BLaER1 treated with 17β-estradiol and CSF1 and Interleukin-3, amounts not matched to agents 10 nM and 100 nM (cell line): ENCODE data around the gene CATSPERE.

Source experiments
- H3K27ac ChIP-seq, 11 experiments: shearing (Covaris generic); formaldehyde crosslinking; 2 replicates each; pipeline ENCODE4 v1.8.1; 2022
- H3K27me3 ChIP-seq, 11 experiments: shearing (Covaris generic); formaldehyde crosslinking; 2 replicates each; pipeline ENCODE4 v1.8.1; 2022
- H3K36me3 ChIP-seq, 11 experiments: shearing (Covaris generic); formaldehyde crosslinking; 2 replicates each; pipeline ENCODE4 v1.8.1; 2022
- H3K4me1 ChIP-seq, 10 experiments: shearing (Covaris generic); formaldehyde crosslinking; 2 replicates each; pipeline ENCODE4 v1.8.1; 2022
- H3K4me2 ChIP-seq, 11 experiments: shearing (Covaris generic); formaldehyde crosslinking; 2 replicates each; pipeline ENCODE4 v1.8.1; 2022
- H3K4me3 ChIP-seq, 10 experiments: shearing (Covaris generic); formaldehyde crosslinking; 2 replicates each; pipeline ENCODE4 v1.8.1; 2022
- H3K9ac ChIP-seq, 11 experiments: shearing (Covaris generic); formaldehyde crosslinking; 2 replicates each; pipeline ENCODE4 v1.8.1; 2022
- H3K9me3 ChIP-seq, 11 experiments: shearing (Covaris generic); formaldehyde crosslinking; replicated peaks in 1 of 11; 2 replicates each; pipeline ENCODE4 v1.8.1; 2022
- H4K20me1 ChIP-seq, 11 experiments: shearing (Covaris generic); formaldehyde crosslinking; 2 replicates each; pipeline ENCODE4 v1.8.1; 2022
- Cebpa-rat ChIP-seq, 11 experiments: shearing (Covaris generic); IDR thresholded peaks; 2 replicates each; pipeline ENCODE4 v1.8.1; 2022

Gene CATSPERE

DNA sequence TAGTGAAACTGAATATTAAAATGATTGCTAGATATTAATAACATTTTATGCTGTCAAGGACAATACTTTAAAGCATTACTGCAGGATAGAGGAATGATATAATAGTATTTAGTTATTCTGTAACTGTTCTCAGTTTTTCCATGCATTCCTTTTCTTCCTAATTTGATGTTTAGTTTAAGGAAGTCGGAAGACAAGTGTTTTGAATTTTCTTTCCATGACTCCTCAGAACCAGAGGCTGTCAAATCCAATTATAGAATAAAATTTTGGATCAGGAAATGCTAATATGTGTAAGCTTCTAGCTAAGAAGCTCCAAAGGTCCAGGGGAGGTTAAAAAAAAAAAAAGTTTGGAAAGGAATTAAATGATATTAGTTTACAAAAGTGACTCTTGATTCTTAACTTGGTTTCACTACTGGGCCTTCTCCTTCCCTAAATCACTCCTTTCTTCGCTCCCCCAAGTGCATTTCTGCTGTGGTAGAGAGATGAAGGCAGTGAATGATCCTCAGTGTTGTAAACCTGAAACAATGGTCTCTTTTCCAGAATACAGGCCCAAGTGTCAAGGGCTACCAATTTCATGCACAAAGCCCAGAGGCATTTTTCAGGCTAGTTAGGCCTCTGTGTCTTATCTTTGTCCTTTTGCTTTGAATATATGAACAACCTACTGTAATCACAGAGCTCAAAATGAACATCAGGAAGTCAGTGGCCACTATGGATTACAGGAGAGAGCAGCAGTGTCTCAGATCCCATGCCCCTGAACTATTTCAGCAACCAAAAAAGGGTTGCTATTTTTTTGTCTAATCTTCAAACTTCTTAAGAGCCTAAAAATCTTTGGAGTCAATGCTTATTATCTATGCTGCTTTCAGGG, 15.5 kb upstream of the CATSPERE start:
- Histone ChIP-seq H3K4me1 (peaks cover 25 to 59% (median 36%) of the 10 kb centered on the region in 10 experiments), H3K27ac (peak overlapping the region in 4 of 11 experiments; percentile 0 to 8 (median 5); a peak in 3 of 22 replicates), H3K27me3 (no peaks in the 10 kb centered on the region), H3K4me2 (peak overlapping the region in 4 of 11 experiments; percentile 5 to 59 (median 22); a peak in 7 of 22 replicates), H3K9ac (peak overlapping the region in 3 of 11 experiments; percentile 1 to 10 (median 2); a peak in 1 of 22 replicates), H4K20me1 (peaks cover 0 to 100% (median 78%) of the 10 kb centered on the region in 11 experiments; a peak in 20 of 22 replicates), H3K36me3 (peaks cover 7 to 94% (median 69%) of the 10 kb centered on the region in 11 experiments), H3K9me3 (peaks cover 0 to 11% (median 3%) of the 10 kb centered on the region in 11 experiments; a peak in 8 of 22 replicates), H3K4me3 (no peak overlapping the region)
- TF ChIP-seq Cebpa-rat (IDR thresholded peaks at IDR 0.05): no peak

DNA sequence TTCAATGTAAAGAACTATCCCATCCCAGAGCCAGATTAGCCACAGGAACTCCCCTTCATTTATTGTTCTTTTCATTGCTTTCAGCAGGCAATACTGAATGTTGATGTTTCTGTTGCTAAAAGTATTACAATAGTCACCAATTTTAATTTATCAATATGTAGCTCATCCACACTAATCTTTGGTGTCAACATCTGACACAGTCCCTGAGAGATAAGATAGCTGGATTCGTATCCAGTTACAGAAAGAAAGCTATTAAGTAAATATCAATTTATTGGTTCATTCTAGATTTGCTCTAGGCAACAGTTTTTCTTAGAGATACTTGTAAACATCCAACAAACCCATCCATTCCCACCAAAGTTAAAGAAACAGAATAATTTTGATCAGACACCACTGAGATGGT, 14.0 kb upstream of the CATSPERE start:
- Histone ChIP-seq H3K9ac (no peak overlapping the region), H3K27ac (no peak overlapping the region), H4K20me1 (peaks cover 0 to 91% (median 71%) of the 10 kb centered on the region in 11 experiments; a peak in 20 of 22 replicates), H3K36me3 (peaks cover 7 to 81% (median 59%) of the 10 kb centered on the region in 11 experiments), H3K9me3 (peaks cover 0 to 11% (median 3%) of the 10 kb centered on the region in 11 experiments; a peak in 8 of 22 replicates), H3K4me2 (peak overlapping the region in 2 of 11 experiments; percentile 31 to 95; a peak in 3 of 22 replicates), H3K27me3 (no peaks in the 10 kb centered on the region), H3K4me3 (no peak overlapping the region), H3K4me1 (peaks cover 25 to 58% (median 36%) of the 10 kb centered on the region in 10 experiments)
- no peak for TF ChIP-seq Cebpa-rat (IDR thresholded peaks at IDR 0.05)

DNA sequence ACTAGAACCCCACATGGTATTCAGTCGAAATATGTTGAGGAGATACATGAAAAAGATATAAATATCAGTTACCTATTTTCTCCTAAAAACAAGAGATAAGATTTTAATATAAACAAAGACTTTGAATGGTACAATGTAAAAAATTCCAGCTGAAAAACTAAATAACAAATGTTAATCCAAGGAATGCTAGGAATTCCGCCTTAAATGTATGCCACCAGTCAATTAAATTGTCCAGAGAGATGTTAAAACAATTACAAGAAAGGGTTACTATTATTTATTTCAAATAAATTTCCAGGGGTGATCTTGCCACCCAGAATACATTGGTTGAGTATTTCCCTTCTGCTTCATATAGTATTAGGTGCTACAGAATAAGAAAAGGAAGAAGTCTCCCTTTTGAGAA, 13.5 kb upstream of the CATSPERE start:
- H3K4me2 ChIP-seq: peak overlapping the region in 2 of 11 experiments; percentile 31 to 95; a peak in 3 of 22 replicates
- H3K27ac ChIP-seq: no peak overlapping the region
- no peak overlapping the region for H3K9ac ChIP-seq
- H3K4me1 ChIP-seq: peaks cover 29 to 61% (median 38%) of the 10 kb centered on the region in 10 experiments
- H4K20me1 ChIP-seq: peaks cover 0 to 85% (median 69%) of the 10 kb centered on the region in 11 experiments; a peak in 20 of 22 replicates
- H3K27me3 ChIP-seq: no peaks in the 10 kb centered on the region
- TF ChIP-seq Cebpa-rat (IDR thresholded peaks at IDR 0.05): no peak
- H3K9me3 ChIP-seq: peaks cover 0 to 10% (median 4%) of the 10 kb centered on the region in 11 experiments; a peak in 9 of 22 replicates
- H3K4me3 ChIP-seq: no peak overlapping the region
- H3K36me3 ChIP-seq: peaks cover 7 to 76% (median 57%) of the 10 kb centered on the region in 11 experiments

DNA sequence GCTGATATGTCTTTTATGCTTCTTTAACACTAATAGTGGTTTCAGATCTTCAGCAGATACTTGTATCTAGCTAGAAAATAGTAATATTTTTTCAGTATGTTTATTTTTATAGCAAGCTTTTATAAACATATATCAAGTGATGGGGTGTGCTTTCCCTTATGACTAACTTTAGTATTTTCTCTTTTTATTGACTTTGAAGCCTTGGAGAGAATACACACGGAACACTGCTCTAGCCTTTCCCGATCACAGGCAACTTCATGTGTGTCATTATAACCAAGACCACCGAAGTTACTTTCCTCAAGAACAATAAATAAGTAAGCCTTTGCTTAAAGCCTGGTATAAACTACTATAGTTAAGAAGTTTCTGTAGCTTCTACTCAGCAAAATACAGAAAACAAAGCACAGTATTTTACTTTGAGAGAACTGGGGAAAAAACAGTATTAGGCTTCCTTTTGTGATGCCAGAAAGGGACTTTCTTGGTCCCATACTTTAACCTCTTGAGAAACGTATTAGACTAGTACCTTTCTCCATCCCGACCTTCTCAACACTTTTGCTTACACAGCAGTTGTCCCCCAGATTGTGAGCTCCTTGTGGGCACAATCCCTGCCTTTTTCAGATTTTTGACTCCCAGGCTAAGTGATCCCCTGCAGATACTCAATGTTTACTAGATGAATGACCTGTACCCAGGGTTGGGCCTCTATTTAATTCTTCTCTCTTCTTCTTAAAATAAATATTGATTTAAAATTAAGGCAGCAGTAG, 12.6 kb upstream of the CATSPERE start:
- Histone ChIP-seq H3K4me2 (peak overlapping the region; percentile 77 to 97 (median 93); a peak in 21 of 22 replicates), H3K27me3 (no peaks in the 10 kb centered on the region), H3K27ac (no peak overlapping the region), H3K4me1 (peaks cover 32 to 64% (median 40%) of the 10 kb centered on the region in 10 experiments), H3K9ac (0 out of 22 replicates have a peak overlapping the region, but pooled peaks of 3 of the 11 experiments have one; percentile 1 to 12 (median 9)), H4K20me1 (peaks cover 0 to 76% (median 63%) of the 10 kb centered on the region in 11 experiments; a peak in 18 of 22 replicates), H3K9me3 (peaks cover 0 to 12% (median 6%) of the 10 kb centered on the region in 11 experiments; a peak in 11 of 22 replicates), H3K4me3 (peak overlapping the region in 3 of 10 experiments; percentile 11 to 100 (median 98); a peak in 4 of 20 replicates), H3K36me3 (peaks cover 6 to 67% (median 52%) of the 10 kb centered on the region in 11 experiments)
- no peak for TF ChIP-seq Cebpa-rat (IDR thresholded peaks at IDR 0.05)

DNA sequence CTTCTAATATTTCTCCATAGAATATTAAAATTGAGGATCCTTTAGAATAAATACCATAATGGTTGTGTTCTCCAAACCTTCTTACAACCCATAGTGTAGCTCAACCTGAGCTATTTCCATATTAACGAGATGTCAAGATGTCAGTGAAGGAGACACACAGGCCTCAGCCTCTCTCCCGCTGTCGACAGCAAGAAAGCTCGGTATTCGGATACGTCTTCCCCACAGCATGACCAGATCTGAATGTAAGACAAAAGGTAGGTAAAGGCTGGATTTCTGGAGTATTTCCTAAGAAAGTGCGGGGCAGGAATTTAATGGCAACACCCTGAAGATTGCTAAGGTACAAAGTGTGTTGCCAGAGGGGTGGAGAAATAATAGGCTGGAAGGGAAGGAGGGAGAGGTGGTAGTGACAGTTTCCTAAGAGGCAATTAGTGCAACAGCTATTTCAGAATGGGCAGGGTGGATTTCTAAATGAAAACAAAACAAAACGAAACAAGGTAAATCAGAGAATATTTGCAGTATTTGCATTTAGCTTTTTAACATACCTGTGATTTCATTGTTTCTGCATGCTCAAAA, 11.1 kb upstream of the CATSPERE start:
- Histone ChIP-seq H3K27me3 (no peaks in the 10 kb centered on the region), H3K9me3 (peaks cover 0 to 13% (median 4%) of the 10 kb centered on the region in 11 experiments; a peak in 9 of 22 replicates), H3K4me3 (peak overlapping the region; percentile 92 to 100 (median 94)), H3K36me3 (peaks cover 0 to 51% (median 40%) of the 10 kb centered on the region in 11 experiments; a peak in 17 of 22 replicates), H3K4me1 (peaks cover 32 to 59% (median 40%) of the 10 kb centered on the region in 10 experiments), H3K9ac (peak overlapping the region; percentile 92 to 99 (median 98); a peak in 21 of 22 replicates), H4K20me1 (peaks cover 0 to 64% (median 52%) of the 10 kb centered on the region in 11 experiments; a peak in 18 of 22 replicates), H3K4me2 (peak overlapping the region; percentile 77 to 97 (median 93)), H3K27ac (peak overlapping the region in 9 of 11 experiments; percentile 91 to 99 (median 97); a peak in 16 of 22 replicates)
- no peak for TF ChIP-seq Cebpa-rat (IDR thresholded peaks at IDR 0.05)

DNA sequence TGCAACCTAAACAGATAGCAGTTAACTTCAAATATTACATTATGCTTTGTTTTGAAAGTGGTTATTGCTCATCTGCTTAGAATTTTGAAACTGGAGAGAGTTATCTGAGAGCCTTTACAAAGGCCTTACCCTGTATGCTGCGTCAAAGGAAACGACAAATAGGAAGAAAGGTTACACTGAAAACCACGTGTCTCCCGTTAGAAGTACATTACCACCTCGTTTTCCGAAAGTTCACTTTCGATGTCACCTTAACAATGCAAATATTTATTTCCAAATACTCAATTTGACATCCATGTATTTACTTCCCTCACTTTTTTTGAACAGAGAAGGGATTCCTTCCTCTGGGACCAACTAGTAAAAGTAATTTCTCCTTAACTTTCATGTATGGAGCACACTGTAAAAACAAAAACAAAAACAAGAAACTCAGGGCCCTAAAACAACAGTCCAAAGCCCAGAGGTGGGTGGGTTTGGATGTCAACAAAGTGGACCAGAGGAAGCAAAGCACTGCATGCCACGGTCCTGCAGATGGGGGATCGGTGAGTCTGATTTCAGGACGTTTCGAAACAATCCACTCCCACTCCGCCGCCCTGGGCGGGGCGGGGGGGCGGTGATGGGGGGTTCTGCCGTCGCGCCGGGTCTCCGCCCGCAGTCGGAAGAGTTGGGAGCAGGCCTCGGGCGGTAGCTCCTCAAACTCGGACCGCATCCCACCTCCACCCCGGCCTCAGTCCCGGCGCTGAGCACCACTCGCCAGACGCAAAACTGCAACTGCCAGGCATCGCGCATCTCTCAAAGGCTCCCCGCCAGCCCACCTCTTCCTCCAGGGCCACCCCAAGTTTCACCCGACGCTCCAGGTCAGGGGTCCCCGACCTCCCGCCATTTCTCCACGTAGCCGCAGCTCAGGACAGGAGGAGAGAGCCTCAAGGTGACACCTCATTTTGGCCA, 10.2 kb upstream of the CATSPERE start:
- Histone ChIP-seq H4K20me1 (peaks cover 0 to 55% (median 44%) of the 10 kb centered on the region in 11 experiments; a peak in 18 of 22 replicates), H3K4me1 (peaks cover 28 to 51% (median 37%) of the 10 kb centered on the region in 10 experiments), H3K9me3 (peaks cover 0 to 13% (median 4%) of the 10 kb centered on the region in 11 experiments; a peak in 8 of 22 replicates), H3K4me3 (peak overlapping the region; percentile 92 to 100 (median 94)), H3K36me3 (peaks cover 0 to 42% (median 34%) of the 10 kb centered on the region in 11 experiments; a peak in 15 of 22 replicates), H3K27ac (peak overlapping the region; percentile 78 to 99 (median 97)), H3K27me3 (no peaks in the 10 kb centered on the region), H3K4me2 (peak overlapping the region; percentile 77 to 97 (median 93)), H3K9ac (peak overlapping the region; percentile 92 to 99 (median 98))
- no peak for TF ChIP-seq Cebpa-rat (IDR thresholded peaks at IDR 0.05)

DNA sequence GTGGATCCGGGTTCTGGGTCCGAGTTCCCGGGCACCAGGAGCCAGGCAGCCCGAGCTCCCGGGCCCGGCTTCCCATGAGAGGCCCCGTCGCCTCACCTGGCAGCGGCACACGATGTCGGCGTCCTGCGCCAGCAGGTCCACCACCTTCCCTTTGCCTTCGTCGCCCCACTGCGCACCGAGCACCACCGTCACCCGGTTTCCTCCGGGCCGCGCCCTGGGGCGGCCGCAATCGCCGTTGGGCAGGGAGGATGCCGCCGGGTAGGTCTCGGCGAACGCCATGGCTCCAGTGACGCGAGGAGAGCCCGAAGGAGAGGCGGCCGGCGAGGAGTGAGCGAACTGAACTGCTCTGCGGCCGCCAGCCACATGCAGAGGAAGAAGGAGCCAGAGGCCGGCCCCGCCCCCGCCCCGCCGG, 9.5 kb upstream of the CATSPERE start, which contains the start of gene ADSS2:
TSS of gene ADSS2 (minus strand) at position 371 of the 412 bp plus-strand sequence. CDS start at position 279, 92 bp downstream.
- H3K27me3 ChIP-seq: no peaks in the 10 kb centered on the region
- H3K4me1 ChIP-seq: peaks cover 24 to 44% (median 36%) of the 10 kb centered on the region in 10 experiments
- H3K4me2 ChIP-seq: peak within 1 kb of the TSS; percentile 77 to 97 (median 93)
- no peak for TF ChIP-seq Cebpa-rat (IDR thresholded peaks at IDR 0.05)
- H3K27ac ChIP-seq: peak within 1 kb of the TSS; percentile 78 to 99 (median 97)
- peak within 1 kb of the TSS; percentile 92 to 100 (median 94) for H3K4me3 ChIP-seq
- H3K9me3 ChIP-seq: peaks cover 0 to 13% (median 4%) of the 10 kb centered on the region in 11 experiments; a peak in 8 of 22 replicates
- peaks cover 0 to 48% (median 37%) of the 10 kb centered on the region in 11 experiments; a peak in 18 of 22 replicates for H4K20me1 ChIP-seq
- H3K9ac ChIP-seq: peak within 1 kb of the TSS; percentile 92 to 99 (median 98)
- H3K36me3 ChIP-seq: peaks cover 0 to 36% (median 33%) of the 10 kb centered on the region in 11 experiments; a peak in 15 of 22 replicates
